H1 (cell line): ENCODE data around the gene NTRK2. TPM values are rescaled to one million over a fixed set of nuclear protein-coding genes. Genes with fewer than 3 reads are reported as not detected.

Source experiments
- CHD1 ChIP-seq: IDR thresholded peaks from 2 replicates; pipeline ENCODE4 v1.6.1; 2012; ENCODE audit warnings: low read depth, low read length, improper control_type of control experiment
- FOSL1 ChIP-seq: IDR thresholded peaks from 2 replicates; pipeline ENCODE4 v1.6.1; 2011; ENCODE audit warnings: mild to moderate bottlenecking, low read depth, low read length, moderate library complexity; ENCODE audit not compliant: insufficient read depth
- MAFK ChIP-seq: IDR thresholded peaks from 2 replicates; pipeline ENCODE4 v1.6.1; 2012; ENCODE audit warnings: low read depth, mild to moderate bottlenecking, improper control_type of control experiment, low read length
- POLR2A ChIP-seq, 2 experiments: IDR thresholded peaks; 1 replicate in 1 of 2; 2 replicates in 1 of 2; pipeline ENCODE4 v1.6.1; 2011; ENCODE audit warnings: low read depth in 2 of 2, low read length in 2 of 2, mild to moderate bottlenecking in 2 of 2; ENCODE audit errors: control extremely low read depth in 1 of 2
- RXRA ChIP-seq: IDR thresholded peaks from 2 replicates; pipeline ENCODE4 v1.6.1; 2011; ENCODE audit warnings: low read depth, mild to moderate bottlenecking, low read length, moderate library complexity; ENCODE audit not compliant: insufficient read depth
- SRF ChIP-seq: IDR thresholded peaks from 2 replicates; pipeline ENCODE4 v1.6.1; 2011; ENCODE audit warnings: mild to moderate bottlenecking, low read depth, low read length, moderate library complexity
- polyA plus RNA-seq, 7 experiments: library from polyadenylated mRNA; depleted of rRNA in 3 of 7; stranded (reverse) in 5 of 7; unstranded in 2 of 7; fragments of >200 nt in 5 of 7; fragments of 200-250 nt in 2 of 7; gene quantifications; 1 replicate in 5 of 7; 2 replicates in 1 of 7; 4 replicates in 1 of 7; pipeline versions ENCODE4 v1.2.1 to v1.2.3, GENCODE V29; 2011 to 2013; ENCODE audit warnings: missing spikeins in 2 of 7, mixed read lengths in 2 of 7
- total RNA-seq: library from RNA; stranded (reverse); fragmentation: NEBNext Ultra II Directional; extraction: Animal tissue kit (Norgen Biotek cat#: 25700); gene quantifications from 2 replicates; pipeline ENCODE4 v1.2.1, GENCODE V29; 2021
- TF ChIP-seq, protein P1 (sequence below): fragments of 300-600 bp; sonication (generic); IDR thresholded peaks from 2 replicates; pipeline ENCODE4 v1.7.1; 2012; ENCODE audit warnings: low read length, moderate library complexity, mild to moderate bottlenecking, inconsistent platforms; ENCODE audit not compliant: insufficient replicate concordance

NTRK2 gene
- total and polyA plus RNA-seq, 2 of the 8 experiments (the other 6 are each of a cell fraction or from before 2014, with no cell fraction given) = 0.03 to 0.04 TPM

DNA sequence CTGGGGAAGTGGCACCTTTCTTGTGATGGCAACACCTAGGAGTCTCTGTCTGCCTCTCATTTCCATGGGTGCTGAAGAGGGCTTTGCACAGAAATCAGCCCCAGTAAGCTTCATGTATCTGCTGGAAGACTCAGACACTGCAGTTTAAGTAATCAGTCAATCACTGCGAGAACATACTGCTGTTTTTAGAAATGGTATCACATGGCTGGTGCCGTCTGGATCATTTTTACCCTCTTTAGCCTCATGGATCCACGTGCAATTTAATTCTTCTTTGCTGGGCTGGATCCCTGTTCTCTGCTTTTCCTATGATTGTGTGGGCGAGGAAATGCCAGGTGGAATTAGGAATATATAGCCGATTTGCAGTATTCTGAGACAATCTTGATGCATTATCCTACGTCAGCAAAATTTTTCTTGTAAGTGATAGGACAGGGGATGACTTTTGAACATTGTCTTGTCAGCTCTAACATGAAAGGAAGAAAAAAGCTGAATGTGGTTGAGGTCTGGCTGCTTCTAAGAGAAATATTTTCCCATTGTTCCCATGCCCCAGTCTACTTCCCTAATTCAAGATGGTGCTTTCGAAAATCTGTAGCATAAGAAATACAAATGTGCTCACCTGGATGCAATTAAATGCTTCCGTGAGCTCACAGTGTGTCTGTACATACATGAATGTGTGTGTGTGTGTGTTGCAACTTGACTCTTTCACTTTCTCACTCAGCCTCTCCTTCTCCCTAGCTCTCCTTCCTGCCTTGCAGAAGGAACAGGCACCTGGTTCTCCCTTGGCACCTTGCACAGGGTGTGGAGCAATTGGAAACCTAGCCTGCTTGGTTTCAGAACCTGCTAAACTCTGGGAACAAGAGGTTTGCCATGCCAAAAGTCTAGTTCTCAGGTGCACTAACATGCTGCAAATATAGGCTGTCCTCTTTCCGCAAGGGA lies 281.6 kb downstream of the NTRK2 start (continued):
- TF ChIP-seq, protein P1, sequence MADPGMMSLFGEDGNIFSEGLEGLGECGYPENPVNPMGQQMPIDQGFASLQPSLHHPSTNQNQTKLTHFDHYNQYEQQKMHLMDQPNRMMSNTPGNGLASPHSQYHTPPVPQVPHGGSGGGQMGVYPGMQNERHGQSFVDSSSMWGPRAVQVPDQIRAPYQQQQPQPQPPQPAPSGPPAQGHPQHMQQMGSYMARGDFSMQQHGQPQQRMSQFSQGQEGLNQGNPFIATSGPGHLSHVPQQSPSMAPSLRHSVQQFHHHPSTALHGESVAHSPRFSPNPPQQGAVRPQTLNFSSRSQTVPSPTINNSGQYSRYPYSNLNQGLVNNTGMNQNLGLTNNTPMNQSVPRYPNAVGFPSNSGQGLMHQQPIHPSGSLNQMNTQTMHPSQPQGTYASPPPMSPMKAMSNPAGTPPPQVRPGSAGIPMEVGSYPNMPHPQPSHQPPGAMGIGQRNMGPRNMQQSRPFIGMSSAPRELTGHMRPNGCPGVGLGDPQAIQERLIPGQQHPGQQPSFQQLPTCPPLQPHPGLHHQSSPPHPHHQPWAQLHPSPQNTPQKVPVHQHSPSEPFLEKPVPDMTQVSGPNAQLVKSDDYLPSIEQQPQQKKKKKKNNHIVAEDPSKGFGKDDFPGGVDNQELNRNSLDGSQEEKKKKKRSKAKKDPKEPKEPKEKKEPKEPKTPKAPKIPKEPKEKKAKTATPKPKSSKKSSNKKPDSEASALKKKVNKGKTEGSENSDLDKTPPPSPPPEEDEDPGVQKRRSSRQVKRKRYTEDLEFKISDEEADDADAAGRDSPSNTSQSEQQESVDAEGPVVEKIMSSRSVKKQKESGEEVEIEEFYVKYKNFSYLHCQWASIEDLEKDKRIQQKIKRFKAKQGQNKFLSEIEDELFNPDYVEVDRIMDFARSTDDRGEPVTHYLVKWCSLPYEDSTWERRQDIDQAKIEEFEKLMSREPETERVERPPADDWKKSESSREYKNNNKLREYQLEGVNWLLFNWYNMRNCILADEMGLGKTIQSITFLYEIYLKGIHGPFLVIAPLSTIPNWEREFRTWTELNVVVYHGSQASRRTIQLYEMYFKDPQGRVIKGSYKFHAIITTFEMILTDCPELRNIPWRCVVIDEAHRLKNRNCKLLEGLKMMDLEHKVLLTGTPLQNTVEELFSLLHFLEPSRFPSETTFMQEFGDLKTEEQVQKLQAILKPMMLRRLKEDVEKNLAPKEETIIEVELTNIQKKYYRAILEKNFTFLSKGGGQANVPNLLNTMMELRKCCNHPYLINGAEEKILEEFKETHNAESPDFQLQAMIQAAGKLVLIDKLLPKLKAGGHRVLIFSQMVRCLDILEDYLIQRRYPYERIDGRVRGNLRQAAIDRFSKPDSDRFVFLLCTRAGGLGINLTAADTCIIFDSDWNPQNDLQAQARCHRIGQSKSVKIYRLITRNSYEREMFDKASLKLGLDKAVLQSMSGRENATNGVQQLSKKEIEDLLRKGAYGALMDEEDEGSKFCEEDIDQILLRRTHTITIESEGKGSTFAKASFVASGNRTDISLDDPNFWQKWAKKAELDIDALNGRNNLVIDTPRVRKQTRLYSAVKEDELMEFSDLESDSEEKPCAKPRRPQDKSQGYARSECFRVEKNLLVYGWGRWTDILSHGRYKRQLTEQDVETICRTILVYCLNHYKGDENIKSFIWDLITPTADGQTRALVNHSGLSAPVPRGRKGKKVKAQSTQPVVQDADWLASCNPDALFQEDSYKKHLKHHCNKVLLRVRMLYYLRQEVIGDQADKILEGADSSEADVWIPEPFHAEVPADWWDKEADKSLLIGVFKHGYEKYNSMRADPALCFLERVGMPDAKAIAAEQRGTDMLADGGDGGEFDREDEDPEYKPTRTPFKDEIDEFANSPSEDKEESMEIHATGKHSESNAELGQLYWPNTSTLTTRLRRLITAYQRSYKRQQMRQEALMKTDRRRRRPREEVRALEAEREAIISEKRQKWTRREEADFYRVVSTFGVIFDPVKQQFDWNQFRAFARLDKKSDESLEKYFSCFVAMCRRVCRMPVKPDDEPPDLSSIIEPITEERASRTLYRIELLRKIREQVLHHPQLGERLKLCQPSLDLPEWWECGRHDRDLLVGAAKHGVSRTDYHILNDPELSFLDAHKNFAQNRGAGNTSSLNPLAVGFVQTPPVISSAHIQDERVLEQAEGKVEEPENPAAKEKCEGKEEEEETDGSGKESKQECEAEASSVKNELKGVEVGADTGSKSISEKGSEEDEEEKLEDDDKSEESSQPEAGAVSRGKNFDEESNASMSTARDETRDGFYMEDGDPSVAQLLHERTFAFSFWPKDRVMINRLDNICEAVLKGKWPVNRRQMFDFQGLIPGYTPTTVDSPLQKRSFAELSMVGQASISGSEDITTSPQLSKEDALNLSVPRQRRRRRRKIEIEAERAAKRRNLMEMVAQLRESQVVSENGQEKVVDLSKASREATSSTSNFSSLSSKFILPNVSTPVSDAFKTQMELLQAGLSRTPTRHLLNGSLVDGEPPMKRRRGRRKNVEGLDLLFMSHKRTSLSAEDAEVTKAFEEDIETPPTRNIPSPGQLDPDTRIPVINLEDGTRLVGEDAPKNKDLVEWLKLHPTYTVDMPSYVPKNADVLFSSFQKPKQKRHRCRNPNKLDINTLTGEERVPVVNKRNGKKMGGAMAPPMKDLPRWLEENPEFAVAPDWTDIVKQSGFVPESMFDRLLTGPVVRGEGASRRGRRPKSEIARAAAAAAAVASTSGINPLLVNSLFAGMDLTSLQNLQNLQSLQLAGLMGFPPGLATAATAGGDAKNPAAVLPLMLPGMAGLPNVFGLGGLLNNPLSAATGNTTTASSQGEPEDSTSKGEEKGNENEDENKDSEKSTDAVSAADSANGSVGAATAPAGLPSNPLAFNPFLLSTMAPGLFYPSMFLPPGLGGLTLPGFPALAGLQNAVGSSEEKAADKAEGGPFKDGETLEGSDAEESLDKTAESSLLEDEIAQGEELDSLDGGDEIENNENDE = no peak
- TF ChIP-seq RXRA = no peak
- TF ChIP-seq MAFK = 0 out of 2 replicates have a peak, but pooled peaks have one; percentile 40
- TF ChIP-seq POLR2A (IDR thresholded peaks at IDR 0.05; ENCODE audit: control extremely low read depth in 1 of 2, low read depth in 2 of 2, low read length in 2 of 2) = no peak
- TF ChIP-seq SRF = no peak
- no peak for TF ChIP-seq FOSL1
- TF ChIP-seq CHD1 = no peak
